ENCODE results near the gene AURKAIP1.
A peak's percentile ranks its signal among the peaks of the same experiment; 100 is the strongest.

AURKAIP1 gene

DNA sequence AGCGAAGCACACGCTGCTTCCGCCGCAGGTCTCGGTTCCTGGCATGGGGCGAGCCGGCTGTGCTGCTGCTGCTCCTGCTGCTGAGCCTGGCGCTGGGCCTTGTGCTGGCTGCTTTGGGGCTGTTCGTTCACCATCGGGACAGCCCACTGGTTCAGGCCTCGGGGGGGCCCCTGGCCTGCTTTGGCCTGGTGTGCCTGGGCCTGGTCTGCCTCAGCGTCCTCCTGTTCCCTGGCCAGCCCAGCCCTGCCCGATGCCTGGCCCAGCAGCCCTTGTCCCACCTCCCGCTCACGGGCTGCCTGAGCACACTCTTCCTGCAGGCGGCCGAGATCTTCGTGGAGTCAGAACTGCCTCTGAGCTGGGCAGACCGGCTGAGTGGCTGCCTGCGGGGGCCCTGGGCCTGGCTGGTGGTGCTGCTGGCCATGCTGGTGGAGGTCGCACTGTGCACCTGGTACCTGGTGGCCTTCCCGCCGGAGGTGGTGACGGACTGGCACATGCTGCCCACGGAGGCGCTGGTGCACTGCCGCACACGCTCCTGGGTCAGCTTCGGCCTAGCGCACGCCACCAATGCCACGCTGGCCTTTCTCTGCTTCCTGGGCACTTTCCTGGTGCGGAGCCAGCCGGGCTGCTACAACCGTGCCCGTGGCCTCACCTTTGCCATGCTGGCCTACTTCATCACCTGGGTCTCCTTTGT, 41.3 kb downstream of the AURKAIP1 start:
- DNase-seq (ENCODE audit: low read depth in 3 of 3), result no peak

DNA sequence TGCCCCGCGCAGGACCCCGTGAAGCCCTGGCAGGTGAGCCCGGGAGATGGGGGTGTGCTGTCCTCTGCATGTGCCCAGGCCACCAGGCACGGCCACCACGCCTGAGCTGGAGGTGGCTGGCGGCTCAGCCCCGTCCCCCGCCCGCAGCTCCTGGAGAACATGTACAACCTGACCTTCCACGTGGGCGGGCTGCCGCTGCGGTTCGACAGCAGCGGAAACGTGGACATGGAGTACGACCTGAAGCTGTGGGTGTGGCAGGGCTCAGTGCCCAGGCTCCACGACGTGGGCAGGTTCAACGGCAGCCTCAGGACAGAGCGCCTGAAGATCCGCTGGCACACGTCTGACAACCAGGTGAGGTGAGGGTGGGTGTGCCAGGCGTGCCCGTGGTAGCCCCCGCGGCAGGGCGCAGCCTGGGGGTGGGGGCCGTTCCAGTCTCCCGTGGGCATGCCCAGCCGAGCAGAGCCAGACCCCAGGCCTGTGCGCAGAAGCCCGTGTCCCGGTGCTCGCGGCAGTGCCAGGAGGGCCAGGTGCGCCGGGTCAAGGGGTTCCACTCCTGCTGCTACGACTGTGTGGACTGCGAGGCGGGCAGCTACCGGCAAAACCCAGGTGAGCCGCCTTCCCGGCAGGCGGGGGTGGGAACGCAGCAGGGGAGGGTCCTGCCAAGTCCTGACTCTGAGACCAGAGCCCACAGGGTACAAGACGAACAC, 42.1 kb downstream of the AURKAIP1 start:
- DNase-seq (ENCODE audit: low read depth in 3 of 3), result no peak

DNA sequence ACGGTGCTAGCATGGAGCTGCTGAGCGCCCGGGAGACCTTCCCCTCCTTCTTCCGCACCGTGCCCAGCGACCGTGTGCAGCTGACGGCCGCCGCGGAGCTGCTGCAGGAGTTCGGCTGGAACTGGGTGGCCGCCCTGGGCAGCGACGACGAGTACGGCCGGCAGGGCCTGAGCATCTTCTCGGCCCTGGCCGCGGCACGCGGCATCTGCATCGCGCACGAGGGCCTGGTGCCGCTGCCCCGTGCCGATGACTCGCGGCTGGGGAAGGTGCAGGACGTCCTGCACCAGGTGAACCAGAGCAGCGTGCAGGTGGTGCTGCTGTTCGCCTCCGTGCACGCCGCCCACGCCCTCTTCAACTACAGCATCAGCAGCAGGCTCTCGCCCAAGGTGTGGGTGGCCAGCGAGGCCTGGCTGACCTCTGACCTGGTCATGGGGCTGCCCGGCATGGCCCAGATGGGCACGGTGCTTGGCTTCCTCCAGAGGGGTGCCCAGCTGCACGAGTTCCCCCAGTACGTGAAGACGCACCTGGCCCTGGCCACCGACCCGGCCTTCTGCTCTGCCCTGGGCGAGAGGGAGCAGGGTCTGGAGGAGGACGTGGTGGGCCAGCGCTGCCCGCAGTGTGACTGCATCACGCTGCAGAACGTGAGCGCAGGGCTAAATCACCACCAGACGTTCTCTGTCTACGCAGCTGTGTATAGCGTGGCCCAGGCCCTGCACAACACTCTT, 42.8 kb downstream of the AURKAIP1 start:
- DNase-seq (ENCODE audit: low read depth in 3 of 3), result no peak

DNA sequence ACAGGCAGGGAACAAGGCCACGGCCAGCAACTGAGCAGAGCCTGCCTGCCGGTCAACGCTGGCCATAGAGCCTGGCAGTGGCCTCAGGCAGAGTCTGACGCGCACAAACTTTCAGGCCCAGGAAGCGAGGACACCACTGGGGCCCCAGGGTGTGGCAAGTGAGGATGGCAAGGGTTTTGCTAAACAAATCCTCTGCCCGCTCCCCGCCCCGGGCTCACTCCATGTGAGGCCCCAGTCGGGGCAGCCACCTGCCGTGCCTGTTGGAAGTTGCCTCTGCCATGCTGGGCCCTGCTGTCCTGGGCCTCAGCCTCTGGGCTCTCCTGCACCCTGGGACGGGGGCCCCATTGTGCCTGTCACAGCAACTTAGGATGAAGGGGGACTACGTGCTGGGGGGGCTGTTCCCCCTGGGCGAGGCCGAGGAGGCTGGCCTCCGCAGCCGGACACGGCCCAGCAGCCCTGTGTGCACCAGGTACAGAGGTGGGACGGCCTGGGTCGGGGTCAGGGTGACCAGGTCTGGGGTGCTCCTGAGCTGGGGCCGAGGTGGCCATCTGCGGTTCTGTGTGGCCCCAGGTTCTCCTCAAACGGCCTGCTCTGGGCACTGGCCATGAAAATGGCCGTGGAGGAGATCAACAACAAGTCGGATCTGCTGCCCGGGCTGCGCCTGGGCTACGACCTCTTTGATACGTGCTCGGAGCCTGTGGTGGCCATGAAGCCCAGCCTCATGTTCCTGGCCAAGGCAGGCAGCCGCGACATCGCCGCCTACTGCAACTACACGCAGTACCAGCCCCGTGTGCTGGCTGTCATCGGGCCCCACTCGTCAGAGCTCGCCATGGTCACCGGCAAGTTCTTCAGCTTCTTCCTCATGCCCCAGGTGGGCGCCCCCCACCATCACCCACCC, 43.7 kb downstream of the AURKAIP1 start, which contains the start of gene TAS1R3:
Gene TAS1R3, plus strand, starts transcription at position 213 of the 898 bp plus-strand sequence. Its CDS starts 66 bp downstream, at position 279.
- no peak for DNase-seq (ENCODE audit: low read depth in 3 of 3)

DNA sequence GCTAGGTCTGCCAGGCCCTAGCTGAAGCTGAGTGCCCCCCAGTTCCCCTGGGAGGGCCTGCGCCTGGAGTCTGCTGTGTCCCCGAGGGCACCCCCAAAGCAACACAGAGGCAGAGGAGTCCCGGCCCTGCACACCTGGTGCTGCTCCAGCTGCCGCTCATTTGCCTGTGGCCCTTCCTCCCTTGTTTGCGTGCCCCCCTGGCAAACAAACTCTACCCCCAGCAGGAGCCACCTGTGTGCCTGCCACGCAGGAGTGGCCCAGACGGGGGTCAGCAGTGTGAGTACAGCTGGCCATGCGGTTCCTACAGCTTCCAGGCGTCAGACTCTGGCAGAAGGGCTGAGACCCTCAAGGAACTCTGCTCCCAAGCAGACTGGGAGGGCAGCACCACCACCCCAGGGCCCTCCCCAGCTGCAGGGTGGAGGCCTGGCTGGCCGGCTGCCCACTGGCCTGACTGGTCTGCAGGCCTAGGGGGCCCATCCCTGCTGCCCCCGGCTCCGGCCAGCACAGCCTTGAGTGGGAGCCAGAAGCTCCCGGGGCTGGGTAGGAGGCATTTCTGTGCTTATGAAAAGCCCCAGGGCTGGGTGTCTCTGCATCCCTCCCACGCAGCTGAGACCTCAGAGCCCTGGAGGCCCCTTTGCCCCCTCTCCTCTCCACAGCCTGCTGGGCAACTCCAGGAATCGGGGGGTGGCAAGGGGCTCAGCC, 44.5 kb downstream of the AURKAIP1 start:
- no peak for DNase-seq (ENCODE audit: low read depth in 3 of 3)

DNA sequence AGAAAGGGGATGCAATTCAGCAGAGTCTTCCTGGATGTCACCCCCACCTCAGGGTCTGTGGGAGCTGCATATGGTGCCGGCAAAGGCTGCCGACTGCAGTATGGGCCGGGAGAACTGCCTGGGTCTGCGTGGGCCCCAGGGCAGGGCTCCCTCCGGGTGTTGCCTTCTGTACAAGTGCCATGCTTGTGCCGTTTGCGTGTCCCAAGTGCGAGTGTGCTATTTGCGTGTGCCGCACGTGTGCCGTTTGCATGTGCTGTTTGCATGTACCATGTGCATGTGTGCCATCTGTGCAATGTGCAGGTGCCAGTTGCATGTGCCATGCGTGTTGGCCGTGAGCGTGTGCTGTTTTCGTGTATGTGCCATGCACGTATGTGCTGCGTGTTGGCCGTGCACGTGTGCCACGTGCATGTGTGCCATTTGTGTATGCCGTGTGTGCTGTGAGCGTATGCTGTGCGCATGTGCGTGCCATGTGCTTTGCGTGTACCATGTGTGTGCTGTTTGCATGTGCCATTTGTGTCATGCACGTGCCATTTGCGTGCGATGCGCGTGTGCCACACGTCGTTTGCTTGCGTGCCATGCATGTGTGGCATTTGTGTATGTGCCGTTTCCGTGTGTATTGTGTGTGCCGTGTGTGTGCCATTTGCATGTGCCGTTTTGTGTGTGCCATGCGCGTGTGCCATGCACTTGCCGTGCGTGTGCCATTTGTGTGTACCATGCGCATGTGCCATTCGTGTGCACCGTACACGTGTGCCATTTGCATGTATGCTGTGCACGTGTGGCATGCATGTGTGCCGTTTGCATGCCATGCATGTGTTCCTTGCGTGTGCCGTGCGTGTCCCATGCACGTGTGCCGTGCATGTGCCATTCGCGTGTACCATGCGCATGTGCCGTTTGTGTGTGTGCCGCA, 45.5 kb downstream of the AURKAIP1 start:
- DNase-seq (ENCODE audit: low read depth in 3 of 3), result no peak

DNA sequence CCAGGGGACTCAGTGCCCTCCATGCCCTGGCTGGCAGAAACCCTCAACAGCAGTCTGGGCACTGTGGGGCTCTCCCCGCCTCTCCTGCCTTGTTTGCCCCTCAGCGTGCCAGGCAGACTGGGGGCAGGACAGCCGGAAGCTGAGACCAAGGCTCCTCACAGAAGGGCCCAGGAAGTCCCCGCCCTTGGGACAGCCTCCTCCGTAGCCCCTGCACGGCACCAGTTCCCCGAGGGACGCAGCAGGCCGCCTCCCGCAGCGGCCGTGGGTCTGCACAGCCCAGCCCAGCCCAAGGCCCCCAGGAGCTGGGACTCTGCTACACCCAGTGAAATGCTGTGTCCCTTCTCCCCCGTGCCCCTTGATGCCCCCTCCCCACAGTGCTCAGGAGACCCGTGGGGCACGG, 46.8 kb downstream of the AURKAIP1 start:
- no peak for DNase-seq (ENCODE audit: low read depth in 3 of 3)

DNA sequence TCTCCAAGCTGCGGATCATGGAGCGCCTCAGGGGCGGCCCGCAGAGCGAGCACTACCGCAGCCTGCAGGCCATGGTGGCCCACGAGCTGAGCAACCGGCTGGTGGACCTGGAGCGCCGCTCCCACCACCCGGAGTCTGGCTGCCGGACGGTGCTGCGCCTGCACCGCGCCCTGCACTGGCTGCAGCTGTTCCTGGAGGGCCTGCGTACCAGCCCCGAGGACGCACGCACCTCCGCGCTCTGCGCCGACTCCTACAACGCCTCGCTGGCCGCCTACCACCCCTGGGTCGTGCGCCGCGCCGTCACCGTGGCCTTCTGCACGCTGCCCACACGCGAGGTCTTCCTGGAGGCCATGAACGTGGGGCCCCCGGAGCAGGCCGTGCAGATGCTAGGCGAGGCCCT, 47.7 kb downstream of the AURKAIP1 start:
- no peak for DNase-seq (ENCODE audit: low read depth in 3 of 3)

DNA sequence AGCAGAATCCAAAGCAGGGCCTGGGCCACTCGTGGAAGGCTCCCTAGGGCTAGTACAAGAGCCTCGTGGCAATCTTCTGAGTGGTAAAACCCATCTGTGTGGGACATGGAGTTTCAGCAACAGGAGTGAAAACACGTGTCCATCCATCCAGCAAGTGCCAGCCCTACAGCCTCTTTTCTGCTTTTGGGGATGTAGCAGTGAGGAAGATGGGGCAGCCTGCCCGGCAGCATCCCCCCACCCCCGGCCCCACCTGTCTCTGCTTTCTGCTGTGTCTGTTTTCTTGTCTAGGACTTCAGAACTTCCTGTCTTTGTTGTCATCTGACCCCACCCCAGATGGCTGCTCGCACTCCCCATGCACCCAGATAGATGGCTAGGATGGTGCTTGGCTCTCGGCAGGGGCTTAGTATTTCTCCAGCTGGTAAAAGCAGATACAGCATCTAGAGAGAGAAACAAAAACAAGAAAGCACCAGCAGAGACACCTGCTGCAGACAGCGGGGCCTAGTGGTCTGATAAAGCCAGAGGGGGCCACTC, 48.9 kb downstream of the AURKAIP1 start:
- DNase-seq (ENCODE audit: low read depth in 3 of 3), result no peak

DNA sequence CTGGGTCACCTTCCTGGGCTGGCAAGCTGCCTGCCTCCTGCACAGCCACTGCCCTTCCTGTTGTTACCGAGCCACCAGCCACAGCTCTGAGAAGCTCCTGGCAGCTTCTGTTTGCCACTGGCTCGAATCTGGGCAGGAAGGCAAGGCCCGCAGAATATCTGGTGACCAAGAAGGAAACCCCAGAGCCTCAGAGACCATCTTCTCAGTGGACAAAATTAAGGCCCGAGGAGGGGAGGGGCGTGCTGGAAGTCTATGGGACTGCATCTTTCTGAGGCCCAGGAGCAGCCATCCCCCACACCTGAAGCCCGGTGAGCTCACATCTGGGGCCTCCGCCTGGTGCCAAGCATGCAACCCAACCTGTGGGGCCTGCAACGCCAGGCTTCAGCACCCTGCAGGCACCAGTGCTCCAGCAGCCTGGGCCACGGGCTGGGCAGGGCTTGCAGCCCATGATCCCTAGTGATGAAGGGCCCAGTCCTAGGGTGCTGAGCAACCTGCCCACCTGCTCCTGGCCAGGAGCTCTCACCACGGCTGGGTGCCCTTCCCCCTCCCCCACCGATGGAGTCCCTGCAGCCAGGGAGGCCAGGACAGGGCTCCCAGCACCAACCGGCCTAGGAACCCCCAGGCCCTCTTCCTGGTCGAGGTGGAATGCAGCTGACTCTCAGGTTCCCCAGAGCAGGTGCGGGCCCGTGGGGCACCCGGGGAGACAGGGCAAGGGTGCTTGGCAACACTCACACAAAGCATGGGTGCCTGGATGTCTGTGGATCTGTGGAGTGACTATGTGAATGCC, 49.5 kb downstream of the AURKAIP1 start:
- no peak for DNase-seq (ENCODE audit: low read depth in 3 of 3)

DNA sequence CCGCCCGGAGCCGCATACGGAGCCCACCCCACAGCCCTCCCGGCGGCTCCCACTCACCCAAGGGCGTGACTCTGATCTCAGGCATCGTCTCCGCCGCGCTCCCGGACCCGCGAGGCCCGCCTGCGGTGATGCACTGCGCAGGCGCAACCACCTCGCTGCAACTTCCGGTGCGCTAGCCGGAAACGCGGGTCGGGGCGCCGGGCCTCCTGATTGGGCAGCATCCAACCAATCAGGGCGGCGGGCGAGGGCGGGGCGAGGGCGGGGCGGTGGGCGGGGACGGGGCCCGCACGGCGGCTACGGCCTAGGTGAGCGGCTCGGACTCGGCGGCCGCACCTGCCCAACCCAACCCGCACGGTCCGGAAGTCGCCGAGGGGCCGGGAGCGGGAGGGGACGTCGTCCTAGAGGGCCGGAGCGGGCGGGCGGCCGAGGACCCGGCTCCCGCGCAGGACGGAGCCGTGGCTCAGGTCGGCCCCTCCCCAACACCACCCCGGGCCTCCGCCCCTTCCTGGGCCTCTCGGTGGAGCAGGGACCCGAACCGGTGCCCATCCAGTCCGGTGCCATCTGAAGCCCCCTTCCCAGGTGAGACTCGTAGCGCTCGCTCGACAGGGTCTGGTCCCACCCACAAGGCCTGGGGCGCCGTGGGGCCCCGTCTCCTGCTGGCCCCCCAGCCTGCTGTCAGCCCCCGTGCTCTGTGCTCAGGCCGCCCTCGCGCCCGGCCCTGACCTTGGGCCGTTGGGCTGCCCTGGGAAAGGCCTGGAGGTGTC, 50.3 kb downstream of the AURKAIP1 start, which contains the start of the genes CPTP and INTS11:
Gene CPTP, plus strand, starts transcription at position 279 of the 764 bp plus-strand sequence. CDS start 2,109 bp downstream, outside the sequence.
Gene INTS11, minus strand, starts transcription at position 137 of the 764 bp plus-strand sequence. Its CDS starts 52 bp downstream, at position 85.
- peak; percentile 93 to 96 (median 95) for DNase-seq (ENCODE audit: low read depth in 3 of 3)

DNA sequence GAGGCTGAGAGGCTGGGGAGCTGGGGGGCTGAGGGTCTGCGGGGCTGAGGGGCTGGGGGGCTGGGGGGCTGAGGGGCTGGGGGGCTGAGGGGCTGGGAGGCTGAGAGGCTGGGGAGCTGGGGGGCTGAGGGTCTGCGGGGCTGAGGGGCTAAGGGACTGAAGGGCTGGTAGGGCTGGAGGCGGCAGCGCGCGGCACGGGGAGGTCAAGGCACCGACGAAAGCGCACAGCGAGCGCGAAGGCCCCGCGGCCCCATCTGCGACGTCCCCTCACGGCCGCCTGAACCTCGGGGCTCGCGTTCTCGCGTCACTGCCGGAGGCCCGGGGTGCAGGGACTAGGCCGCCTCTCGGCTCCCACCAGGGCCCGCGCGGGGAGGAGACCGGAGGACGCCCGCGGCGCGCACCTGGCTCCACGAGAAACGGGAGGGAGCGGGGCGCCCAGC, 50.9 kb downstream of the AURKAIP1 start:
- no peak for DNase-seq (ENCODE audit: low read depth in 3 of 3)

Measured in stimulated activated CD4-positive, alpha-beta T cell treated with anti-CD3 and anti-CD28 coated beads, TNF-alpha, amount 100 ng/mL, for 48 hours (primary cell).